SKM-1 (cell line): ENCODE measurements around the gene PBX2.
"Not testable (repeated sequence)": the region's sequence is repeated elsewhere in the genome, so short reads cannot be mapped to it uniquely, and the experiment has no call there.

ENCODE experiments used
- DNase-seq: peaks from one replicate; lab custom pipeline; 2025; ENCODE audit not compliant: unreplicated experiment; lab: John Stamatoyannopoulos, UW

PBX2 gene, protein sequence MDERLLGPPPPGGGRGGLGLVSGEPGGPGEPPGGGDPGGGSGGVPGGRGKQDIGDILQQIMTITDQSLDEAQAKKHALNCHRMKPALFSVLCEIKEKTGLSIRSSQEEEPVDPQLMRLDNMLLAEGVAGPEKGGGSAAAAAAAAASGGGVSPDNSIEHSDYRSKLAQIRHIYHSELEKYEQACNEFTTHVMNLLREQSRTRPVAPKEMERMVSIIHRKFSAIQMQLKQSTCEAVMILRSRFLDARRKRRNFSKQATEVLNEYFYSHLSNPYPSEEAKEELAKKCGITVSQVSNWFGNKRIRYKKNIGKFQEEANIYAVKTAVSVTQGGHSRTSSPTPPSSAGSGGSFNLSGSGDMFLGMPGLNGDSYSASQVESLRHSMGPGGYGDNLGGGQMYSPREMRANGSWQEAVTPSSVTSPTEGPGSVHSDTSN

DNA sequence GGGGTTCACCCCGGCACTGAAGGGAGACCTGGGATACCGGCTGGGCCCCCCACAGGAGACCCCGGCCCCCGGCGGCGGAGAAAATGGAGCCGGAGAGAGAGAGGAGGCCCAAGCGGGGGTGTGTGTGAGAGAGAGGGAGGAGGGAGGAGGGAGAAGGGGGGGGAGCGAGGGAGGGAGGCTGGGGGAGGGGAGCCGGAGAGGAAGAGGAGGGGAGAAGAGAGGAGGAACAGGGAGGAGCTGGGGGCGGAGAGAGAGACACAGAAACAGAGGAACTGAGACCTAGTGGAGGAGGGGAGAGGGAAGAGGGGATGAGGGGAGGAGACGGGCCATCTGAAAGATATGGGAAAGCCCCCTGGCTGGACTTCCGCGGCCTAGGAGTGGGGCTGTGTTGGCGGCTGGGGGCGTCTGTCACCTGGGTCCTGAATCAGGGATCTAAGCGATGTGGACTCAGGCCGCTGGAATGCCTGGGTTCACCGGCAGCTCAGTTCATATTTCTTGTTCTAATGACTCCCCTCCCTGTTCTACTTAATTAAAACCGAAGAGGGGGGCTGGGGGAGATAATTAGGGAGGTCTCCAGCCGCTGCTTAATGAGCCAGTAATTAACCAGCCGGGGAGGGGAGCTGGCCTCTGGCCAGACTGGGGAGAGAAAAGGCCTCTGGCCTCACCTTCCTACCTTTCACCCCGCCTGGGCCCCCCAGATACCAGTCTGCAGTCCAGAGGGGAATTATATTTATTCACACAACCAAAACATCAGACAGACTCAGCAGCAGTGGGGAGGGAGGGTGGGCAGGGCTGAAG is at the start of gene PBX2:
Gene PBX2, minus strand, starts transcription at position 149 of the 798 bp plus-strand sequence. CDS start 287 bp downstream, outside the sequence.
- peak; percentile 95 for DNase-seq

DNA sequence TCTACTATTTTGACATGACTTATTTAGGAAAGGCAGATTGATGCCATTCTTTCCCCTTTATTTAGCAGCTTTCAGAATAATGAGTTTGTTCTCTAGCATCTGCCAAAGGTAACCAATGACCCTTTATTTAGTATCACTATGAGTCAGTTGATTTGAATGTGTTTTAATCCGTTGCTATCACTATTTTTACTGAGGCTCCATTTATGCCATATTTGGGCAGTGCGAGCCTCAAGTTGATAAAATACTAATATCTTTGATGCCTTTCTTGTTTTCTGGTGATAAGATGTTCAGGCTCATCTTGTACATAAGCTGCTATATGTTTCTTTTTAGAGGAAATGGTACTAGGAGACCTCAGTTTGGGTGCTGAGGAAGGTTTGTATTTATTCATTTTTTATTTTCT is 49.5 kb upstream of the PBX2 start:
- no peak for DNase-seq

DNA sequence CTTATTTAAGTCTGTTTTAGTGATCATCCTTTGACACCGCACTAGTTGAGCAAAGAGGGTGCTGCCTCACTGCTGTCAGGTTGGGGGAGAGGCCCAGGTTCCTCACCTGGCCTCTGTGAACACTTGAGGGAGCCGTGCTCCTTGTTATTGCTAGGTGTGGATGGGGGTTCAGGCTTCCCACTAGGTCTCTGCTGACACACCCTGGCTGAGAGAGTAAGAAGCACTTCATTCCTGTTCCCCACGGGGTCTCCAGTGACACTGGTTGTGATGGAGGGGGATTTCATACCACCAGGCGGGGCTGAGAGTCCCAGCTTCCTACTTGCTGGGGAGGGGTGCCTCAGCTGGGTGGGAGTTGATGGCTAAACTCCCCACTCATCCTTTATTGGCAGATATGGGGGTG is 44.9 kb upstream of the PBX2 start:
- no peak for DNase-seq

DNA sequence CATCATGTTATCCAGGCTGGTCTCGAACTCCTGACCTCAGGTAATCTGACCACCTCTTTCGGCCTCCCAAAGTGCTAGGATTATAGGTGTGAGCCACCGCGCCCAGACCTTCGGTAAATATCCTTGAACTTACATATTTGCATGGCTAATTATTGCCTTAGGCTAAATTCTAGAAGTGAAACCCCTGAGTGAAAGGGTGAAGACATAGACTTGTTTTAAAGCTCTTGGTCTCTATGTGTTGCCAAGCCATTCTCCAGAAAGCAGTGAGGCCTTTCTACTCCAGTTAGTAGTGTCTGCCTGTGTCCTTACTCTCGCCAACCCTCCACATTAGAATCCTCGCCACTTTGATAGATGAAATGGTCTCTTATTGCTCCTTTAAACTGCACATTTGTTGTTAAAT is 36.4 kb upstream of the PBX2 start:
- DNase-seq = no peak

DNA sequence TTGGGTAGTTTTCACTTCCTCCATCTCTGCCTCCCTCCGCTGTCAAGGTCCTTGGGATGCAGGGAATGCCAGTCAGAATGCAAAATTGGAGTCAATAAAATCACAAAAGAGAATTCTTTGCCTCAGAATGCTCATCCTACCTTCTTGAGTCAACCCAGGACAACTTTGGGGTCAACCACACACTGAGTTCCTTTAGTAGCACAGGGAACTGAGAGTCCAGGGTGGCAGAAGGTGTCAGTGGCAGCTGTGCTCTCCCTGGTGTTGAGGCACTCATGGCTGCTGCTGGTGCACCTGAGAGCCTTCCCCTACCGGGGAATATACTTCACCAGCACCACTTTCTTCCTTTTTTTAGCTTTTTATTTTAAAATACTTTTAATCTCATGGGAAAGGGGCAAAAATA is 34.7 kb upstream of the PBX2 start:
- no peak for DNase-seq

DNA sequence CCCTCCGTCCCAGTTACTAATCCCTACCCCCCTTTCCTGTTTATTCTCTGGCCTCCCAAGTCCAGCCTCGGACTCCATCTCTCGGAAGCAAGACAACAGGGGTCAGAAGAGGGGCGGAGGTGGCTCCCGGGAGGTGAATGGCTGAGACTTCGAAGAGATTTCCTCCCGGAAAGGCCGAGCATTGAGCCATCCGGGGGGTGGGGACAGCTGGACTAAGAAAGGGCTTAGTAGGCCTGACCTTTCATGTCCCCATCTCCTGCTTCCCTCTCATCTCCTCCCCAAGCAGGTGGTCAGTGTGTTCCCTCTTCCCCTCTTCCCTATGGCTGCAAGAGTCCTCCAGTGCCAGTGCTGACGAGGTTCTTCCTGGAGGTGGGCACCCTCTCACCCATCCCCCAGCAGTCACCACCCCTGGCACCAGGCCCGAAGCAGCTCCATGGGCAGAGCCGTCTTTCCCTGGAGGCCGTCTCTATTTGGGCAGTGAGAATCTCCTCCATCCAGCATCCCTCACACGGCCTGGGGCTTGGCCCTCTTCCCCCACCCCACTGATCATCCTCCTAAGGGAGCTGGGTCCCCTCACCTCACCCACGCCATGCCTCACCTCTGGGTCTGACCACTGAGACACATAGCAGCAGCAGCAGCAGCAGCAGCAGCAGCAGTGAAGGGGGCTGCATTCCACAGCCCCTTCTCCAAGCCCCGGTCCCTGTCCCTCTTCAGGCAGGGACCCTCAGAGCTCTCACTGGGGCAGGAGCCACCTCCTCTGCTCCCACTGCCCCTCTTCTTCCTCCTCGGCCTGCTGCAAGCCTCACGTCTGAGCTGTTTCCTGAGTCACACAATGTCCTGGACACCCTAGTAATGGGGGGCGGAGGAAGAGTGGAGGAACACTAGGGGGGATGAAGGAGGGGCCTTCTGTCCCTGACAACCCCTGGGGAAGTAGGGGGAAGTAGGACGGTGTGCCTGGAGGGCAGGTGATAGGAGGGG is 33.5 kb upstream of the PBX2 start, which contains the start of gene NOTCH4:
Gene NOTCH4, minus strand, starts transcription at position 810 of the 978 bp plus-strand sequence. Its CDS starts 139 bp downstream, at position 671.
- no peak for DNase-seq

DNA sequence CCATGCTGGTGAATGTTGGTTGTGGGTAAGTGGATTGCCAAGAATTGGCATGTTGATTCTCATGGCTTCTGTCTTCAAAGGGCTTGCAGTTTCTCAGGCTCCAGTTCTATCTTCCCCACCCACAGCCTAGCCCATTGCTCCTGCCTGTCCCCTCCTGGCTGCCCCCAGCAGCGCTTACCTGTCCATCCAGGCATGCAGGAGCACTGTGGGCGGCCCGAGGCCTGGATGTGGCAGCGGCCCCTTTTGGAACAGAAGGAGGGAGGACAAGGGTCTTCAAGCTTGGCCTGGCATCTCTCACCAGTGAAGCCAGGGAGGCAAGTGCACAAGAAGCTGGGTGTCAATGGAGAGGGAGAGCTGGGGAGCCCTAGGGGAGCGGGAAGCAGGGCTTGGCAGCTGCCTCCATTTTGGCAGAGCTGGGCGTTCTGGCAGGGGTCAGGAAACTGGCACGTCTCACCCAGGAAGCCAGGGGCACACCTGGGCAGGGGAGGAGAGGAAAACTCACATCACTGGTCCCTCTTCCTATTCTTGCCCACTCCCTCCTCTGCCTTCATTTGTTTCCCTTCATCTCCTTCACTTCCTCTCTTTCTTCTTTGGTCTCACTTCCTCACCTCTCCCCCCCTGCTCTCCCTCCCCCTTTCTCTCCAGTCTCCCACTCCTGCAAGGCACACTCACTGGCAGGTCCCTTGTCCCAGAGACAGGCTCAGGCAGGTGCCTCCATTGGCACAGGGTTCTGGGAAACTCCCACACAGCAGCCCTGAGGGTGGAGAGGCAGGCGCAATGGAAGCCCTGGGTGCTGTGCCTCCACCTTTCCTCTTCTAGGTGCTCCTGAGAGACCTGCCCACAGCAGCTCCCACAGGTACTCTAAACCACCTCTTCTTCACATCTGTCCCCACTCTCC is 32.6 kb upstream of the PBX2 start:
- no peak for DNase-seq

DNA sequence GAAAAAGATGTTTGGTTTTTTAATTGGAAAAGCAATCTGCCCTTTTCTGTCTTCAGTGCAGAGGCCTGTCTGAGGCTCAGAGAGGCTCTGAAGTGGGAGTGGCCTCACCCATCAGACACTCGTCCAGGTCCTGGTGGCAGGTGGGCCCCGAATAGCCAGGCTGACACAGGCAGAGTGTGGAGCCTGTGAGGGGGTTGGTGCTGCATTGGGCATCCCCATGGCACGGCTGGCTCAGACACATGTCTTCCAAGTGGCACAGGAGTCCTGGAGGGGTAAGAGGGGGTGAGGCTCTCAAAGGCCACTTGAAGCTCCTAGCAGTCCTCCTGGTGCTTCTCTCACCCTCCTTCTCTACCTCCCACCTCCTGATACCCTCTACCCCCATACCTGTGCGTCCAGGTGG is 30.0 kb upstream of the PBX2 start:
- DNase-seq = no peak

DNA sequence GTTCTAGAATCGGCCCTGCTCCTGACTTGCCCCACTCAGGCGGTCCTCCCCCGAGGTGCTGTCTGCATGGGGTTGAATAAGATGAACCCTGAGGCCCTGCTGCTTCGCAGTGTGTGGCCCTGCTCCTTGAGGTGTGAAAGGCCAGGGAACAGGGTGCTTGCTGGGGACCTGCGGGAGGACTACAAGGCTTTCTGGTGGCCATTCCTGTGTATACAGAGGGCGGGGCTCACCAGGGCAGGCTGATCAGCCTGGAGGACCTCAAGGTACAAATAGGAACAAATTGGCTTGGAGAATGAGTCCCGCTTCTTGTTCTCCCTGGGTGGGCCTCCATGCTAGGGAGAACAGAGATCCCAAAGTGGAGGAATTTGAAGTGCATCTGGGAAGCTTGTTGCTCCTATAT is 28.2 kb upstream of the PBX2 start:
- no peak for DNase-seq

DNA sequence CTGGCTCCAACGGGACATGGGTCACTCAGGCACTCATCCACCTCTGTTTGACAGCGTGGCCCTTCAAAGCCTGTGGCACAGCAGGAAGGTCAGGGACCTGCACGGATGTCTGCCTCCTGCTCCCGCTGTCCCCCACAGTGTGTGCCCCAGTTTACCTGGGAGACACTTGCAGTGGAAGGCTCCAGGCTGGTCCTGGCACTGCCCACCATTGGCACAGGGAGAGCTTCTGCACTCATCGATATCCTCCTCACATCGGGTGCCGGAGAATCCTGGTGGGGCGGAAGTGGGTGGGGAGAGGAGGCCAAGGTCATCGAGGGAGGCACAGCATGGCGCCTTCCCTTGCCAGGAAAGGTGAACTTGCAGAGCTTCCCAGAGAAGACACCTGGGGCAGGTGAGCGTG is 27.0 kb upstream of the PBX2 start:
- no peak for DNase-seq

DNA sequence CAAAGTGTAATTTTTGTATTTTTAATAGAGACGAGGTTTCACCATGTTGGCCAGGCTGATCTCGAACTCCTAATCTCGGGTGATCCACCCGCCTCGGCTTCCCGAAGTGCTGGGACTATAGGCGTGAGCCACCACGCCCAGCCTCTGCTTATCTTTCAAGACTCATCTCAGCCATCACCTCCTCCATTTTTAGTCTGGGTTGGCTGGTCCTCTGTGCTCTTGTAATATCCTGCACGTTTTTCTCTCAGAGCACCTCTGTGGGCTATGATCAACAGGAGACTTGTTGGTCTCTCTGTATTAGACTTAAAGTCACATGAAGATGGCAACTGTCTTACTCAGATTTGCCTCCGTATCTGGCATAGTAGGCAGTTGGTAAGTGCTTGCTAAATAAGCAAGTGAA is 26.3 kb upstream of the PBX2 start:
- DNase-seq = no peak

DNA sequence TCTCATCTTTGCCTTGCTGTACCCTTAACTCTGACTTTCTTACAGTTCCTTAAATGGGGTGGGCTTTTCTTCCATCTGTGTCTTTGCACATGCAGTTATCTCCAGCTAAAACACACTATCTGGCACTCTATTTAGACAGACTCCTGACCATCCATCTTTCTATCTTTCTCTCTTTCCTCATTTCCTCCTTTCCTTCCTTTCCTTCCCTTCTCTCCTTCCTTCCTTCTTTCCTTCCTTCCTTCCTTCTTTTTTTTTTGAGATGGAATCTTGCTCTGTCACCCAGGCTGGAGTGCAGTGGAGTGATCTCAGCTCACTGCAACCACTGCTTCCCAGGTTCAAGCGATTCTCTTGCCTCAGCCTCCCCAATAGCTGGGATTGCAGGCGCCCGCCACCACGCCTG is 25.6 kb upstream of the PBX2 start:
- DNase-seq = no peak

DNA sequence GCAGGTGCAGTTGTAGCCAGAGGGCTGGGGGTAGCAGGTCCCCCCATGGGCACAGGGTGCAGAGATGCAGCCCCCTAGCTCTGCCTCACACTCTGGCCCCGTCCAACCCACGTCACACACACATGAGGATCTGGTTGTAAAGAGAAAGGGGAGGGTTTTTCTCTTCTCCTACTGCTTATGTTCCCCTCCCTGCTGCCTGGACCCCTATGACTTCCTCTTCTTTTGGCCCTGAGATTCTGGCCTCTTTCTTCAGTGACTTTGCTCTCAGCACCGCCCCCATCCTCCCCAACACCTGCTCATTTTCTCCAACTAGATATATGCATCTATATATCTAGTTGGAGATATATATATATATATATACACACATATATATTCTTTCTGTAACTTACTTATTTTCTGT is 24.1 kb upstream of the PBX2 start:
- DNase-seq = no peak

DNA sequence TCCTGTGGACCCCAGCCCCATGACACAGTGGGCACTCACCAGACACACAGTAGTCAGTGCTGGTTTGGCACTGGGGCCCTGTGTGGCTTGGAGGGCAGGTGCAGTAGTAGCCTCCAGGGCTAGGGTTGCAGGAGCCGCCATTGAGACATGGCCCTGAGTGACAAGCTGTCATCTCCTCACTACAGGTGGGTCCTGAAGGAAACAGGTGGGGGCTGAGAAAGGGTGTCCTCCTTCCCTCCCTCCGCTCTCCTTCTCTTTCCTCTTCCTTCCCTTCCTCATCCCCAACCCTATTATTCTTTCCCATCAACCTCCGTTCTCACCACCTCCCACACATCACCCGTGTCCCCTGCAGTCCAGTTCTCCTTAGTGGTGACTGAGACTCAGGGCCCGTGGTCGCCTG is 23.6 kb upstream of the PBX2 start:
- DNase-seq = no peak

DNA sequence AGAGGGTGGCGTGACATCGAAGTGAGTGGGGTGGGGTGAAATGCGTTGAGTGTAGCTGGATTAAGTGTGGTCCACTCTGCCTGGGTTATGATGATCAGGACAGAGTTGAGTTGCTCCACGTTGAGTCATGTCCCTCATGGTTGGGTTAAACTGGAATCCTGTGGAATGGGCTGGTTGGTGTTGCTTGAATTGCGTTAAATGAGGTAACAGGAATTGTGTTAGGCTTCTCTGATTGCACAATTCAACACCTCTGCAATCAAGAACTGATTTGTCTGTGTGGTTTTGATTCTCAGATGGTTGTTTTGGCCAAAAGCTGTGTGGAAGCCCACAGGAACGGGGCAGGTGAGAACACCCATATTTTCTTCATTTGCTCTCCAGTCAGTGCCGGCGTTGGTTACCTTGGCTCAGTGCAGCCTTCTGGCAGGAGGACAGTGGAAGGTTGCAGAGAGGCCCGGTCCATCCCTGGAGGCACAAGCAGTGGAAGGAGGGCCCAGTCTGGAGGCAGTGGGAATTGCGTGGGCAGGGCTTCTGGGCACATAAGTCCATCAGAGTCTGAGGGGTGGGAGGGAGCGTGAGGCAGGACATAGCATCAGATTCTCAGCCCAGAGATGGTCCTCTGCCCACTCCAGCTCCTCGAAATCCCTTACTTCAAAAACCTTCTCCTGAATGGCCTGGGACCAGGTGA is 22.2 kb upstream of the PBX2 start:
- DNase-seq = no peak

DNA sequence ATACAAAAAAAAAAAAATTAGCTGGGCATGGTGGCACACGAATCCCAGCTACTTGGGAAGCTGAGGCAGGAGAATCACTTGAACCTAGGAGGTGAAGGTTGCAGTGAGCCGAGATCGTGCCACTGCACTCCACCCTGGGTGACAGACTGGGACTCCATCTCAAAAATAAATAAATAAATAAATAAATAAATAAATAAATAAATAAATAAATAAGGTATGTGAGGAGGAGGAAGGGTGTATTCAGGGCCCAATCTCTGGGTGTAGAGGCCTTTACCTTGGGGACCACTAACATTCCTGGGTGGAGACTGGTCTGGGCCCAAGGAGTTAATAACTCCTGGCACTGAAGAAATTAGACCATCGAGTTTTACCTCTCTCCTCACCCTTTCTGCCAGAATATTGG is 21.4 kb upstream of the PBX2 start:
- DNase-seq = not testable (repeated sequence)

DNA sequence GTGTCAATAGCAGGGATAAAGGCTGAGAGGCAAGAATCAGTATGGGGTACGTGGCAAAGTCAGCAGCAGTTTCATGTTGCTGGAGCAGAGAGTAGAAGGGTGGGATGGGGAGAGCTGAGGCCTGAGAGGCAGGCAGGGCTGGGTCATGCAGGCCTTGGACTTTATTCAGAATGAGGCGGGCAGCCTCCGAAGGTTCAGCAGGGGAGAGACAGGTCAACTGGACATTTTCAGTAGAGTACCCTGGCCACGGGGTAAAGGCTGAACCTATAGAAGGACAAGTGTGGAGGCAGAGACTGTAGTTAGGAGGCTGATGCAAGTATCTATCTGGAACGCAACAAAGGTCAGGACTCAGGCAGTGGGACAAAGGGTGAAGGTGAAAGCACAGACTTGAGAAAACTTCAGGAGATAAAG is 20.2 kb upstream of the PBX2 start:
- no peak for DNase-seq

DNA sequence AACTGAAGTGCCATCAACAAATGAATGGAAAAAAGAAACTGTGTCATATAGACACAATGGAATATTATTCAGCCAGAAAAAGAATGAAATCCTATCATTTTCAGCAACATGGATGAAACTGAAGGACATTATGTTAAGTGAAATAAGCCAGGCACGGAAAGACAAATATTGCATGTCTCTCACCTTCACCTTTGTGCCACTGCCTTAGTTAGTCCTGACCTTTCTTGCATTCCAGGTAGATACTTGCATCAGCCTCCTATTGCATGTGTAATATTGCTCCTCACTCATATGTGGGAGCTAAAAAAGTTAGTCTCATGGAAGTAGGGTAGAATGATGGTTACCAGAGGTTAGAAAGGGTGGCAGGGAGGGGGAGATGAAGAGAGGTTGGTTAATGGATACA is 19.0 kb upstream of the PBX2 start:
- no peak for DNase-seq

DNA sequence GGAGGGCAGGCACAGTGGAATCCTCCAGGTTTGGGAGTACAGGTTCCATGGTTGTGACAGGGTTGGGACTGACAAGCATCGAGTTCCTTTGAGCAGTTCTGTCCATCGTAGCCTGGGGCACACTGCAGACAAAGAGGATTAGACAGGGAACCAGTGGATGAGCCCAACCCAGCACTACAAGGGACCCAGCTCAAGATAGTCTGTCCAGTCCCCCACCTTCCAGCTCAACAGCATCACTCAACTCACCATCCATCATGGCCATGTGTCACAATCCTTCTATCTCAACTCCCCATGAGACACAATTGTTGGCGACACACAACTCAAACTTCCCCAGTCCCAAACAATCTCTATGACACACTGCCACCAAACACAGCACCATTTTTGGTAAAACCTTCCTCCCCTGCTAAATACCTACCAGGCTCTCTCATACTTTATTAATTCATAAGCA is 14.3 kb upstream of the PBX2 start:
- no peak for DNase-seq
